ENCODE data around the gene CFAP46.
"Not testable (repeated sequence)": the region's sequence is repeated elsewhere in the genome, so short reads cannot be mapped to it uniquely, and the experiment has no call there.

Gene CFAP46

DNA sequence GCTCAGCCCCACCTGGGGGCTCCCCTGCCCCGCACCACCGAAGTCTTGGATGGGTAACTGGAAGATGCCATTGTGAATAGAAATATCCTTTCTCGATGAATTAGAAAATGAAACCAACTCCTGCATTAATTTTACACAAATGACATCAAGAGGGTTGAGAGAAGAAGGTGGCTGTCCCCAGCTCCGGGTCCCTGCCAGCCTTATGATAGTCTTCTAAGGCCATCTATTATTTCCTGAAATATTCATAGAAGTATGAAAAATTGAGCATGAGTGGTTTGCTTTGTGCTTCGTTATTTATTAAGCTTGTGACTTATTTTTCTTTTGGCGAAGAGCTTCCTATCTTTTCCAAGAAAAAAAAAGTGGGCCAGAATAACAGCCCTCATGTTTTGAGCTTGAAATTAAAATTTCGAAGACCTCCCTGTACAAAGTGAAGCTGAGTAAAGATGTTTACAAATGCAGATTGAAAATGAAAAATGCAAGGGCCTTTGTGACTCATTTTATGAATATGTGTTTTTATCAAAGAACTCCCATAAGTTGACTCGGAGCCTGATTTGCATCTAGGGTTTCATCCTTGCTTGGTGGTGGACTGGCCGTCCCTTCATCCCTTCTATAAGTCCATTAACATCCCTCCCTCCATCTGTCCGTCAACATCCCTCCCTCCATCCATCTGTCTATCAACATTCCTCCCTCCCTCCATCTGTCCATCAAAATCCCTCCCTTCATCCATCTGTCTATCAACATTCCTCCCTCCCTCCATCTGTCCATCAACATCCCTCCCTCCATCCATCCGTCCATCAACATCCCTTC lies 20.5 kb upstream of the CFAP46 start:
- no peak for DNase-seq

DNA sequence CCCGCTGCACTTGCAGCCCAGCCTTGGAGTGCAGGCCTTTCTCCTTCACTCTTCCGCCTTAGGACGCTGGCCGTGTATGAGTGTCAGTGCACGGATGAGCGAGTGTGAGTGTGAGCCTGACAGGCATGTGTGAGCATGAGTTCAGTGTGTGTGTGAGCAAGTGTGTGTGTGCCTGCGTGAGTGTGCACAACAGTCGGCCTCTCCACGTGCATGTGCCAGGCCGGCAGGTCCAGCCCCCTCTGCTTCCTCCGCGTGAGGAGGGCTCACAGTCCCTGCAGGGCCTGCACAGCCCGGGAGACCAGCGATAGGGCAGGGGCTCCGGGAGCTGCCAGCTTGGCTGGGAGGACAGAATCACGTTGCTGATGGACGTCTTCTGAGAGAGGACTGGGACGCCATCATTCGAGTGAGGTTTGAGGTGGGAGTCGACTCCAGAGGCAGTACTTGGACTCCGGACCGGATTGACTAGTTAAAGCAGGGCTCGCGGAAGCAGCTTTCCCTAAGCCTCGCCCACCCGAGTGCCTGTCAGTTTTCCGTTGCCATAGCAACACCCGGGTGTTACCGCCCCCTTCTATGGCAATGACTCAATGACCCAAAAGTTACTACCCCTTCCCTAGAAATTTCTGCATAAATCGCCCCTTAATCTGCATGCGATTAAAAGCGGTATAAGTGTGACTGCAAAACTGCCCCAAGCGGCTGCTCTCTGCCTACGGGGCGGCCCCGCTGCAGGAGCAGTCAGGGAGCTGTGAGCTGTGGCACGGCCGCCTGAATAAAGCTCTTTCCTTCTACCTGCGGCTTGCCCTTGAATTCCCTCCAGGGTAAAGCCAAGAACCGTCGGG lies 19.6 kb upstream of the CFAP46 start:
- DNase-seq: no peak

DNA sequence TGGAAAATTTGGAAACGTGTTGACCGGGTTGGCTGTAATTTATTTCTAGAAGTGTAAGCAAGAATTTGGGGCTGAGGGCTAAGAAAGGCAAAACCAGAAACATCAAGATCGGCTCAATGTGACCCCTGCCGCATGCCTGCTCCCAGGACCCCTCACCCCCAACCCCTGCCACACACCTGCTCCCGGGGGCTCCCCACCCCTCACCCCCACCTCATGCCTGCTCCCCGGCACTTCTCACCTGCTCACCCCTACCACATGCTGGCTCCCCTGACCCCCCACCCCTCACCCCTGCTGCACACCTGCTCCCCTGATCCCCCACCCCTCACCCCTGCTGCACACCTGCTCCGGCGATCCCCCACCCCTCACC lies 19.0 kb upstream of the CFAP46 start:
- no peak for DNase-seq

DNA sequence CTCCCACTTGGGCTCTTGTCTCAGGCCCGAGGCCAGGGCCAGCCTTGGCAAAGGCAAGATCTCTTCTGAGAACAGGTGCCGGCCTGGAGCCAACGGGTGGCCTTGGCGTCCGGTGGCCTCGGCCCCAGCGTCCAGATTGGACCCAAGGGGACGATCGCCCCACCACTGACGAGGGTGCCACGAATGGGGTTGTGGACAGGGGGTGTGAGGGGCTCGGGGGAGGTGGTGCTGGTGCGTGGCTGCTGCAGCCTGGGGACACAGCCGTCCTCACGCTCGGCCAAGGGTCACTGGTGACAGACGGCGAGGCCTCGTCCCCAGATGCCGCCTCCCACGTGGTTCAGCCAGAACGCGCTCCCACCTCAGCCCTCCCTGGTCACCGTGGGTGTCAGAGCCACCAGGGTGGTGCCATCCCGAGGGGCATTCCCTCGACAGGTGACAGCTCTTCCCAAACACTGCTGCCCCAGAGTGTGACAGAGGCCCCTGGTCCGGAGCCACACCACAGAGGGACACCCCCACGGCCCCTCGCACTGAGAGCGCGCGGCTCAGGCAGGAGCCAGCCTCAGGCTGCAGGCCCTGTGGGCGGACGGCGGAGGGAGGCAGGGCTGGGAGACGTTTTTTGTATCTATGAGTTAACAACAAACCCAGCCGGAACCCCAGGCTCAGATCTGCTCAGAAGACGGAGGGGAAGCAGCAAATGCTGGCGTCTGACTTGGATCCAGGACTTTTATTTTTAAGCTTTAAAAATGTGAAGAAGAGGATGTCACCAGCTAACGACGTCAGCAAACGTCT lies 18.5 kb upstream of the CFAP46 start:
- DNase-seq: no peak

DNA sequence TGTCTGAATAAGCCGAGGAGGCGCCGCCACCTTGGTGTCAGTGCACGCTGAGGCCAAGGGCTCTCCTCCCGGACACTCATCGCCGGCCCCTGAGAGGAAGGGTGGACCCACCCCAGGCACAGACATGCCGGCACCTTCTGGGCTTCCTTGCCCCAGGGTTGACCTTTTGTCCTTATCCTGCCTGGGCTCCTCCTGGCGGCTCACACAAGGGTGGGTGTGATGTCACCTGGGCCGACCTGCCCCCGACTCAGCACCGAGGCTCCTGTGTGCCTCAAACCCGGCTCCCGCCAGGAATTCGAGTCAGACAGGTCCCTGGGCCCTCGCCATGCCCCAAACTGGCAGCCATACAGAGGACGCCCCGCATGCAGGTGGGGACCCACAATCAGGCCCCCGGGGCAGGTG lies 17.7 kb upstream of the CFAP46 start:
- no peak for DNase-seq

DNA sequence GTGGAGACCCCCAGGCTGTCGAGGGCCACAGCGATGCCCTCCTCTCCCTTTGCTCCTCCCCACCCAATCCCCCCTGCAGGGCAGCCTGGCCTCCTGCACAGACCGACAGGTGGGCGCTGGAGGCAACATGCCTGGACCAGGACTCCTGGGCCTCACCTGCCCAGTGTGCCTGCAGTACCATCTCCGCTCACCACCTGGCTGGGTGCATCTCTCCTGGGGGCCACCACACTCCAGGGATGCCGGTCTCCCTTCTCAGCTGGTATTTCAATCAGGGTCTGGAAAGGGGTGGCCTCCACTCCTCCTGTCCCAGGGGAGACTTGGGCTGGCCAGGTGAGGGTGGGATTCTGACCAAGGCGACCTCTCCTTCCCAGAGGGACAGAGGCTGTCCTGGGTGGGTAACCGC lies 17.2 kb upstream of the CFAP46 start:
- no peak for DNase-seq

DNA sequence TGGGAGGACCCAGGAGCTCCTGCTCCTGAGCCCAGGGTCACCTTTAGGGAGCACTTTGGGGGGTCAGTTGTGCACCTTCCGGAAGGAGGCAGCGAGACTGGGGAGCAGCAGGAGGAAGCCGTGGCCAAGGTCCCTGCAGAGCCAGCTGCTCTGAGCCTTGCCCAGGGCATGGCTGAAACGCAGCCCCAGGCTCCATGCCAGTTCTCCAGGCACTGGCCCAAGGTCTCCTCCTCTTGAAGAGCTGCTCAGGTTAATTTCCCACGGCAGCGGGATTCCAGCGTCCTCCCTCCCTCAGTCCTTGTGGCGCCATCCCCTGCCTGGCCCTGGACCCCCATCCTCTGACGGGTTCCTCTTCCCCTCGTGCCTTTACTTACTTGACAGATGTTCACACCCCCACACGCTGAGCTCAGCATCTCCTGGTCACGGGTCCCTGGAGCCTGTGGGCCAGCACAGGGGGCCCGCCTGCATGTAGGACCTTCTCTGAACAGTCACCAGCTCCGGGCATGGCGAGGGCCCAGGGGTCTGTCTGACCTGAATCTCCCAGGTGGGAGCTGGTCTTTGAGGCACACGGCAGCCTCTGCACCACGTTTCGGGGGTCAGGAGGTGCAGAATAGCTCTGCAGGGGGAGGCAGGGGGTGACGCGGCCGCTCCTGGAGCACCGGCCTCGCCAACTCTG lies 16.7 kb upstream of the CFAP46 start:
- DNase-seq: no peak

DNA sequence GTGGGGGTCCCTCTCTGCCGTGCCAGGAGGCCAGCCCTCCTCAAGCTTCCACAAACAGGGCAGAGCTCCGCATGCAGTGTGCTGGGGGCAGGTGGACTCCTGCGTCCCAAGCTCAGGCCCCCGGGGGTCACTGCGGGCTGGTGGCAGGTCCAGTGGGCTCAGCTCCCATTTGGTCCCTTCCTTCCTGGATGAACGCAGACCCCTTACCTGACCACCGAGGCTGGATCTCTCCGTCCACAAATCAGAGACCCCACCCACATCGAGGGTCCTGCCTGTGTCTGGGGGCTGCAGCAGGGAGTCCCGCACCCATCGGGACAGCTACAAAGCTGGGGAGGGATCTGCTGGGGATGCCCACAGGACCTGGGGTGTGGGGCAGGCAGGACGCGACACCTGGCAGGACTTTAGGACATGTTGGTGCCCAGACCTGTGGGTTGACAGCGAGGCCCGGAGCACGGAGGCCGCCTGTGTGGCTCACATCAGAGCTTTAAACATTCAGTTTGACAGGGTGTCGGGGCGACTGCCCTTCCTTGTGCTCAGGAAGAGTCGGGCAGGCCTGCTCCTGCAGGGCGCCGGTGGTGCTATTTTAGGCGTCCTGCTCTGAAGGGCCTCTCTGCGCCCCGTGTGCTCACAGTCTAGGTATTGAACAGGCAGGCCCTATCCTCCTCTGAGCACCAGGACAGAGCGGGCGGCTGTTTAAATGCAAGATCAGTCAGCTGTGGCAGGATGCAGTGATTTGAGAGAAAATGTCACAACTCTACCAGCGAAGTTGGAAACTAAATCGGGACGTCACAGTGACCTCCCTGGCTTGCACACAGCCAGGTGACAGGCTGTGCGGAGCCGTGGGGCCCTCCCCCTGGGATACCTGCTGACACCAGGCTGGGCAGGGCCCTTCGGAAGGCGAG lies 15.9 kb upstream of the CFAP46 start:
- no peak for DNase-seq

DNA sequence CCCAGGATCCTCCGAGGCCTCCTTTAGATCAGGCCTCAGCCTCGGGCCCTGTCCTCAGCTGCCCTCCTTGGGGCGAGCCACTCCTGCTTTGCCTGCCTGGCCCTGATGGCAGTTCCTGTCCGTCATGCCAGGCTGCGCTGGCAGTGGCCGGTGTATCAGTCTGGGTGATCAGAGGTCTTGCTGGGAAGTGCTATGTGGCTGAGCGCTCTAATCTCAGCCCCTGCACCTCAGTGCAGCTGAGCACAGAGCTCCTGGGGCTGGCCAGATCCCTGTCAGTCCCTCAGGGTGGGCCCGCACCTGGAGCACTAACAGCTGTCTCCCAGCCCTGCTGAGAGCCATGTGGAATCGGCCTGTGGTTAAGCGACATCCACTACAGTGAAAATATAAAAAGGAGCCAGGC lies 14.8 kb upstream of the CFAP46 start:
- DNase-seq: no peak

DNA sequence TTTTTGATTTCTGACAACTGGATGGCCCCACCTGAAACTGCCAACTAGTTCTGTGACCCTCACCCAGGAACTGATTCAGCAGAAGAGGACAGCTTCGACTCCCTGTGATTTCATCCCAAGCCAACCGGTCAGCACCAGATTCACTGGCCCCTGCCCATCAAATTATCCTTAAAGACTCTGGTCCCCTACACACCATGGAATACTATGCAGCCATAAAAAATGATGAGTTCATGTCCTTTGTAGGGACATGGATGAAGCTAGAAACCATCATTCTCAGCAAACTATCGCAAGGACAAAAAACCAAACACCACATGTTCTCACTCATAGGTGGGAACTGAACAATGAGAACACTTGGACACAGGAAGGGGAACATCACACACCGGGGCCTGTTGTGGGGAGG lies 13.9 kb upstream of the CFAP46 start:
- DNase-seq: not testable (repeated sequence)

DNA sequence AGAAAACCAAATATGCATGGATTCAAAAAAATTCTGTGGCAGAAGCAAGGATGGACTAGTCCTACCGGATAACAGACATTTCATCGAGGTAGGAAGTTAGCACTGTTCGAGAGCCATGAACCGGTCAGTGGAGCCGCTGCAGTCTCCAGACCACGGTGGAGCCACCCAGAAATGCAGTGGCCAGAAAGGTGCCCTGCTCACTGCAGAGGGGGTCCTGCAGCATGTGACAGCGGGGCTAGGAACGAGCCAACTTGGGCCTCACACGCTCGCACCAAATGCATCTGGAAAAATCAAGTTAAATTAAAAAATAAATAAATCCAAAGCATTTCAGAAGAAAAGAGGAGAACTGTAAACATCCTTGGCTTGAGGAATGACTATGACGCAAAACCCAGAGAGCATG lies 13.1 kb upstream of the CFAP46 start:
- DNase-seq: no peak

DNA sequence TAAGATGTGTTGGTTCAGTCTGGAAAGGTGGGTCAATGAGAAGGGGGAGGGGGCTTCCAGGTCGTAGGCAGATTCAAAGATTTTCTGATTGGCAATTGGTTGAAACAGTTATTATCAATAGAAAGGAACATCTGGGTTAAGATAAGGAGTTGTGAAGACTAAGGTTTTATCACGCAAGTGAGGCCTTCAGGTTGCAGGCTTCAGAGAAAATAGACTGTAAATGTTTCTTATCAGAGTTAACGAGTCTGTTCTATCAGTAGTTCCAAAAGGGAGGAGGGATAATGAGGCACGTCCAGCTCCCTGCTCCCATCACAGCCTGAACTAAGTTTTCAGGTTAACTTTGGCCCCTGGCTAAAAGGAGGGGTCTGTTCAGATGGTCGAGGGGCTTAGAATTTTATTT lies 11.1 kb upstream of the CFAP46 start:
- no peak for DNase-seq

DNA sequence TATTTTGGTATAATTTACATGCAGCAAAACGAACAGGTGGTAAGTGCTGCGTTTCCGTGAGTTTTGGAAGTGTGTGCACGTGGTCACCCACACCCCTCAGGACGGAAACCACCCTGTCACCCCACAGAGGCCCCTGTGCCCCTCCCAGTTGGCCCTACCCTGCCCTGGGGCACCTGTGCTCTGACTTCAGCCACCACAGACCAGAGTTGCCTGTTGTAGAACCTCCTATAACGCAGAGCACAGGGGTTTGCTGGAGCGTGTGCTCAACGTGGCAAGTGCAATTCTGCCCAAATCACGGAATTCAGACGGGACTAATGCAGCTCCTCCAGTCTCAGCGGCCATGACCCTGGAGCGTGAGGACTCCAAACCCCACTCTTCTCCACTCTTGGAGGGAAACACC lies 9.6 kb upstream of the CFAP46 start:
- no peak for DNase-seq

DNA sequence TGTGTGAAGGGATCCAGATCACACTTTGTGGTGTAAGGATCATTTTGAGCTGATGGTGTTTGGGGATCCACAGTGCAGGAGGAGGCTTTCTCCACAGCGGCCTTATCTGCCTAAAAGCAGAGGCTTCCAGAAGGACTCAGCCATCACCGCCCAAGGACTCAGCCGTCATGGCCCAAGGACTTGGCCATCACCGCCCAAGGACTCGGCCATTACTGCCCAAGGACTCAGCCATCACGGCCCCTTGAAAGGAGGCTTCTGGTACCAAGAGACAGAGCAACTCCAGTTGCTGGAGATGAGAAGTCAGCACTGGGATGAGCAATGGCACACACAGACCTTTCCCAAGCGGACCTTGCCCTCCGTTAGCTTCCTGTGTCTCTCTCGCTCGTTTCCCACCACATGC lies 6.0 kb upstream of the CFAP46 start:
- DNase-seq: no peak

DNA sequence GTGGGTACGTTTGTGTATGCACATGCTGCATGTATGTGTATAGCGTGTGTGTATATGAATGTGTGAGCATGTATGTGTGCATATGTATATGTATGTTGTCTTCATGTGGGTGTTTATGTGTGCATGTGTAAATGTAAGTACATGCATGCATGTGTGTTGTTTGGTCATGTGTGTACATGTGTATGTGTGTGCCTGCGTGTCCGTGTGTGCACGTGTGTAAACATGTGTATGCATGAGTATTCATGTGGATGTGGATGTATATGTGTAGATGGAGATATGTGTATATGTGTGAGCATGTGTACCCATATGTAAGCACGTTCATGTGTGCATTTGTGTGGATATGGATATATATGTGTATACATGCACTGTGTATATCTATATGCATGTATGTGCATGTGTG lies 5.5 kb upstream of the CFAP46 start:
- DNase-seq: no peak

DNA sequence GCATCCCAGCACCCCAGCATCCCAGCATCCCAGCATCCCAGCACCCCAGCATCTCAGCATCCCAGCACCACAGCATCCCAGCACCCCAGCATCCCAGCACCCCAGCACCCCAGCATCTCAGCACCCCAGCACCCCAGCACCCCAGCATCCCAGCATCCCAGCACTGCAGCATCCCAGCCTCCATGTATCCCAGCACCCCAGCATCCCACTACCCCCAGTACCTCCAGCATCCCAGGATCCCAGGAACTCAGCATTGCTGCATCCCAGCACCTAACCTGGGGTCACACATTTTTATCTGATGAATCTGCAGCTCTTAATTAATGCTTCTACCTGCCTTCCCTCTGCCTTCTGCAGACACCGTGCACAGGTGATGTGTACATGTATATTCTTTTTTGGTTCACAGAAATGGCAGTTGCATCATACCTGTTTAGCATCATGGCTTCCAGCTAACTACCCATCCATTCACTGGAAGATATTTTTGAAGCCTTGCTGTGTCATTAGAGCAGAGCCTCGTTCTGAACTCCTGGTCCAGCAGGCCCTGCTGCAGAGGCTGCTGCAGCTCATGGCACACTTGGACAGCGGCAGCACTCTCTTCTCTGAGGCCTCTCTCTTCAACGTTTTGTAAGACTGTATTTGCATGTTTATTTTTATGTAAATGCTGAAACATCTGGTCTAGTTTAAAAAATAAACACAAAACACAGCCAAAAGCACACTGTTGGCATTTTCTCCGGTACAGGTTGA lies 4.6 kb upstream of the CFAP46 start:
- no peak for DNase-seq

DNA sequence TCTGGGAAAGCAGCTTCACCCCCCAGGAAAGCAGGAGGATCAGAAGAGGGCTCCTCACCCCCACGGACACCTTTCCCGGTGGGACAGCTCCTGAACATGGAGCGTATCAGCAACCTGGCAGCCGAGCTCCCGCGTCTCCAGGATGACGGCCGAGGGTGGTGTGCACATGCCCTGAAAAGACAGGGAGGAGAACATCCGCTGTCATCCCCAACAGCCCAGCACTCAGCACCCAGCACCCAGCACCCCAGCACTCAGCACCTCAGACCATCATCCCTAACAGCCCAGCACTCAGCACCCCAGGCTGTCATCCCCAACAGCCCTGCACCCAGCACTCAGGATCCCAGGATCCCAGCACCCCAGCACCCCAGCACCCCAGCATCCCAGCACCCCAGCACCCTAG lies 3.9 kb upstream of the CFAP46 start:
- no peak for DNase-seq

DNA sequence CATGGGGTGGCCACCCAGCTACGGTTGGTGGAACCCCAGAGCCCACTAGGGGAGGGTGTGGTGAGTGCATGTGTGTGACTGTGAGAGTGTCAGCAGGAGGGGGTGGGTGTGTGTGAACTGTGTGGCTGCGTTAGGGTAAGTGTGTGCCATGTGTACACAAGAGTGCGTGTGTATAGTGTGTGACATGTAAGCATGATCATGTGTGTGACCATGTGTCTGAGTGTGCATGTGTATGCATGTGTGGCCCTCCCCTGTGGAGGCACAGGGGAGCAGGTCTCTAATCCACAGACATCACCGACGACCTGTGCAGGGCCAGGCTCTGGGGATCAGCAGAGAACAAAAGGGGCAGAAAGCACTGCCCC lies 3.5 kb upstream of the CFAP46 start:
- no peak for DNase-seq

DNA sequence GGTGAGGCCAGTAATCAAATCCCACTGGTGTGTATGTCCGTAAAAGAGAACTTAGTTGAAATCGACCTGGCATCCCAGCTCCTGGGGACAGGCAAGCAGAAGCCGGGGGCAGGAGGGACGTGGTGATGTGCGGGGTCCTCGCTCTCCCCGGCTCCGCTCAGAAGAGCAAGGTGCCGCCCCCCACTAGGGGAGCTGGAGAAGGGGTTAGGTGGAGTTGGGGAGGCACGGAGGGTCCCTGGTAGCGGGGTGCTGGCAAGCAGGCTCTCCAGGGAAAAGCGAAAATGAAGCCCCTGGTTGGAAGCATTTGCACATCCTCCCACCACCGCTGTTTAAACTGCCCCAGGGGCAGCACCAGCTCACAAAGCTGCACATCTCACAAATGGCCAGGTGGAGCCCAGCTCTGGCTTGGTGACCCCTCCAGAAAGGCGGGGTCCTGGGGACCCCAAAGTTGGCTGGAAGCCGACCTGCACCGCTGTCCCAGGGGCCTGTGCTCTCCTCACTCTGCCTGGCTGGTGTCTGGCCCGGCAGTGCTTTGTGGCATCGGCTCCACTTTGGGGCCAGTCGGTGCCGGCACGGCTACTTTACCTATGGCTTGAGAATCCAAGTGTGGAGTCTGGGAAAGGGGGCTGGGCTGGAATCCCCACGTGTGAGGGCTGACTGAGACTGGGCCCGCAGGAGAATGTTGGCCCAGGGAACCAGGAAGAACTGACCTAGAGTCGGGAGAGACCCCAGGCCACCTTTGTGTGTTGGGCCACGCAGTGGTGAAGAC lies 2.9 kb upstream of the CFAP46 start:
- no peak for DNase-seq

DNA sequence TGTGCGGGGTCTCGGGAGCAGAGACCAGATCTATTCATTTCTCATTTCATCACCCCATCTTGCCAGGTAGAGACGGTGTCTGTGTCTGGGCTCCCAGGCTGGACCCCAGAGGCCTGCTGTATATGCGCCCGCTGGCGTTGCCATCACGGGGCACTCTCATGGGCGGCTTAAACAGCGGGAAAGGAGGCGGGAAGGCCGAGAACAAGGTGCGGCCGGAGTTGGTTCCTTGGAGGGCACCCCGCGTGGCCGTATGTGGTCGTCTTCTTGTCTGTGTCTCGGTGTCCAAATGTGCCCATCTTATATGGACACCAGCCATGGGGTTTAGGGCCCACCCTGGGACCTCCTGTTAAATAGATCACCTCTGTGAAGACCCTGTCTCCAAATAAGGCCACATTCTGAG lies 2.1 kb upstream of the CFAP46 start:
- no peak for DNase-seq

Measured in NCI-H187 treated with DMSO at 0.1 percent for 48 hours (cell line).